Left cardiac atrium (tissue), 4 donors: ENCODE measurements around the gene MIDN. TPM values are rescaled to one million over a fixed set of nuclear protein-coding genes. Genes with fewer than 3 reads are reported as not detected.

ENCODE experiments used
- ATAC-seq, 2 donors: fragments of 200-7000 bp; cut with Tn5 transposase; one replicate each; pipeline ENCODE4 v1.9.1; 2020; ENCODE audit warnings: mild to moderate bottlenecking in 2 of 2, moderate library complexity in 2 of 2
- DNase-seq: peaks from one replicate; pipeline ENCODE4 v3.0.0-alpha.2; 2020
- intact Hi-C, 2 donors: fragments of 100-400 bp; cut with DNase I; formaldehyde crosslinking; loops; one replicate each; pipeline versions ENCODE4 v1.14.1 to v1.15.1; 2022 to 2023
- total RNA-seq, 2 donors: library from RNA; stranded (reverse); fragmentation: NEBNext Ultra II Directional; extraction: Animal tissue kit (Norgen Biotek cat#: 25700); gene quantifications; one replicate each; pipeline ENCODE4 v1.2.1, GENCODE V29; 2021
- donor health status: DM: no; HTN: yes; CAD: no.
- donor health status: DM: no; HTN: yes; CAD: no; lungs with severe emphysema.
- donor health status: DM: yes; HTN: yes; CAD: no.
- donor health status: Dilated cardiomyopathy.

Gene MIDN
- total RNA-seq, 2 donors from 2014 or later, result 58.7 to 148 TPM

DNA sequence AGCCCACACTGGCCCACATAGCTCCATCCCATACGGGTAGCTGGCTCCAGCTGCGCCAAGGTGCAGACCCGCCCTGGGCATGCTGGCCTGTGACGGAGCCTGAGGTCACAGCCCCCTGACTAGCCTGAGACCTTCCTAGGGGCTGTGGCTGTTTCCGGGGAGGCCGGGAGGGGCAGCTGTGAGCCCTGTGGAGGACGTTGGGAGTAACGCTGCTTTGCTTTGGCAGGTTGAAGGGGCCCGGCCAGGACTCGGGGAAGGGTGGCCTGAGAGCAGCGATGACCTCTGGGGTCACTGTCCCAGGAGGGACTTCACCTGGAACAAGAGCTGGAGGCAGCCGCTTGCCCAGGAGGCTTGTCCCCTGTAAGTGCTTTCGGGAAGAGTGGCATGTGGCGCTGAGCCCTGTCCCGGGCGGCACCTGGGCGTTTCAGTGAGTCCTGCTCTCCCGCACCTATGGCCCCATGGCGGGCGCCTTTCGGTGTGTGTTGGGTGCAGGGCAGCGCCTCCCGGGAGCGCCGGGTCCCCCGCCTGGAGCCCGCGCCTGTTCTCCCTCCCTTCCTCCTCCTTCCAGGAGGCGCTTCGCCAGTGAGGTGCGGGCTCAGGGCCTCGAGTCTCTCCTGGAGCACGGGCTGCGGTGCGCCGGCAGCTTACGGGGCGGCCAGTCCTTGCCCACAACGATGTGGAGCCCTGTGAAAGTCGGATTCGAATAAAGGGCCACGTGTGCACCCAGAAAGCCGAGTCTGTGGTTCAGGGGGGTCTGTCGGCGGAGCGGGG is 25.9 kb downstream of the MIDN start:
- DNase-seq, result no peak
- intact Hi-C loops, result loop anchor here in 1 of 2 donors (10.0 kb wide), 1 partner anchor 131 kb away; the partner anchor contains the start of genes DAZAP1 and GAMT

GRCh38 chr19:1274852-1275259 is 26.5 kb downstream of the MIDN start:
- DNase-seq, result no peak
- peak in 1 of 2 donors; percentile 2 for ATAC-seq
- intact Hi-C loops, result loop anchor here in 1 of 2 donors (10.0 kb wide), 1 partner anchor 130 kb away; the partner anchor contains the start of genes DAZAP1 and GAMT

More for the DNA sequence above, 25.9 kb downstream of the MIDN start:
- ATAC-seq, result no peak

GRCh38 chr19:1275260-1275975 is 27.0 kb downstream of the MIDN start, which contains the start of gene FAM174C:
FAM174C (plus strand) TSS chr19:1275530; CDS start chr19:1275550, 20 bp downstream.
- peak; percentile 83 to 93 for ATAC-seq
- intact Hi-C loops, result loop anchor here in 1 of 2 donors (10.0 kb wide), 1 partner anchor 129 kb away; the partner anchor contains the start of genes DAZAP1 and GAMT
- DNase-seq, result peak; percentile 97

- DNase-seq (no peak), ATAC-seq (peak in 1 of 2 donors; percentile 0)
- intact Hi-C loops, result loop anchor here in 1 of 2 donors (10.0 kb wide), 1 partner anchor 129 kb away; the partner anchor contains the start of genes DAZAP1 and GAMT
Observed at GRCh38 chr19:1275976-1276627, 27.7 kb downstream of the MIDN start.

- no peak for ATAC-seq
- DNase-seq, result no peak
- intact Hi-C loops, result loop anchor here in 1 of 2 donors (10.0 kb wide), 1 partner anchor 128 kb away; the partner anchor contains the start of genes DAZAP1 and GAMT
Observed at GRCh38 chr19:1276628-1277022, 28.2 kb downstream of the MIDN start.

GRCh38 chr19:1277061-1277460 is 28.7 kb downstream of the MIDN start:
- intact Hi-C loops, result loop anchor here in 1 of 2 donors (10.0 kb wide), 1 partner anchor 128 kb away; the partner anchor contains the start of genes DAZAP1 and GAMT
- no peak for DNase-seq
- ATAC-seq, result no peak

DNA sequence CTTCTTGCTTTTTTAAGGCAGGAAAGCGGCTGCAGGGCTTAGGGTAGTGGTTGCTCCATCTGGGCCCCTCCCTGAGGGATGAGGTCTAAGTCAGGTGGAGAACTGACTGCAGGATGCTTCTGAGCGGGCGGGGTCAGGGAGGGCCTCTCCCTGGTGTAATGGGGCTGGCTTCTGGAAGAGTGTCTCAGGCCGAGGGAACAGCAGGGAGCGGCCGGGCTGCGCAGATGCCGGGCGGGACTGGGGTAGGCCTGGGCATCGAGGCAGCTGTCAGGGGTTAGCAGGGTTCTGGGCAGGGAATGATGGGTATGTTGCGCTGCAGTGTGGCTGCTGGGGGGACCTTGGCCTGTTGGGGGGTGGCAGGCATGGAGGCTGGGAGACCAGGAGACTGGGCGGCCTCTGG is 29.7 kb downstream of the MIDN start:
- no peak for DNase-seq
- ATAC-seq, result no peak
- intact Hi-C loops, result loop anchor here in 1 of 2 donors (10.0 kb wide), 1 partner anchor 127 kb away; the partner anchor contains the start of genes DAZAP1 and GAMT

GRCh38 chr19:1278713-1279660 is 30.6 kb downstream of the MIDN start:
- ATAC-seq (no peak), DNase-seq (no peak)
- intact Hi-C loops, result loop anchor here in 1 of 2 donors (10.0 kb wide), 1 partner anchor 126 kb away; the partner anchor contains the start of genes DAZAP1 and GAMT

DNA sequence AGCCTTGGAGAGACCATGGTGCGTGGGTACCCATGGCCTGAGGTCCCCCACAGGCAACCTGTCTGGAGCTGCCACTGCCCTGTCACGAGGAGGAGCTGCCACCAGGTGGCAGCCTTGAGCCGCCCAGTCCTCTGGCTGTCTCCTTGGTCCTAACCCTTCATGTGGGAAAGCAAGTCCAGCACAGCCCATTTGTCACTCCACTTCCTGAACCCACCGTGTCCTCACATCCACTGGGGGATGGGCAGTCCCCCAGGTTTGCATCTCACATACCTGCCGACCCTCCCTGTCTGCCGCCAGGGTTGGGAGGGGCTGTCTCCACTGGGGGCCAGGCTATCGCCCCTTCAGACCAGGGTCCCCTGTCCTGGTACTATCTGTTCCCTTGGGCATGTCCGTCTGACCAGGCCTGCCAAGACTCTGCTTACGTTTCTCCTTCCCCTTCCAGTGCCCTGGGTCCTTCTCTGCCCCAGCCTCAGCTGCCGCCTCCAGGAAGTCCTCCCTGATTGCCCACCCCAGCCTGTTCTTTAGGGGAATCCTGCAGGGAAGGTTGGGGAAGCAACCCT is 31.5 kb downstream of the MIDN start:
- DNase-seq (peak; percentile 85), ATAC-seq (peak; percentile 13 to 14)
- intact Hi-C loops, result loop anchor here (10.0 kb wide), 4 partner anchors 65 to 175 kb away; partner anchors contain the start of genes APC2 (in 1 of the 2), DAZAP1 (in 1 of the 2) and GAMT (in 1 of the 2)

DNA sequence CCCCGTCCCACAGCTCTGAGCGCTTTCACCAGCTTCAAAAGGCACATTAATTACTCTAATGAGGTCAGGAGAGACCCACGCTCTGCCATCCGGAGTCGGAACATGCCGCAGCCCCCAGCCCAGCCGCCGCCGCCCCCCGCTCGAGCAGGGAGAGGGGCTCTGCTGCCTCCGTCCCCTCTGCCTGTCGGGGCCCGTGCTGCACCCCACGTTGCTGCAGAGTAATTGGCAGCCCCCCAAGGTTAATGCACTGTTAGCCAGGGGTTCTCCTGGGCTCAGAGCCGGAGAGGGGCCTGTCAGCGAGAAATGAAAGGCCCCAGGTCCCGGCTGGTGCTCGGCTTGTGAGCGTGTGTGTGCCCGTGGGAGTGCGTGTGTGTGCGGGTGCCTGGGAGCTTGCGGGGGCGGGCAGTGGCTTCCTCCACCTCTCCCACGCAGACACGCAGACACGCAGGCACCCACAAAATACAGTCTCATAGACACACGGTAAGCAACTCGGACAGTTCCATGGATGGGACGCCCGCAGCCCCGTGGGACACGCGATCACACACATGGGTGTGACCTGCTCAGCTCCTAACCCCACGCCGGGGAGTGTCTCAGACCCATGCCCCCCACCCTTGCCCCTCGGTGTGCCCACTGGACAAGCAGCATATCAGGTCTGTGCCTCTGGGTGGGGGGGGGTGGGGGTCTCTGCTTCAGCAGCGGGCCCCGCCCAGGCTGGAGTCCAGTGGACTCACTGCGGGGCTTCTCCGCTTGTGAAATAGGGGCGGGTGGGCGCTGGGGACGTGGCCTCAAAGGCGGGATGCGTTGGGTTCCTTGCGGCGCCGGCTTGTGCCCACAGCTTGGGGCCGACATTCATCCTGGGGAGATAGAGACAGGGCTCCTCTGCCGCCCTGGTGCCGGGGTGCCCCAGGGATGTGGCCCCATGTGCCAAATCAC is 32.5 kb downstream of the MIDN start:
- intact Hi-C loops, result loop anchor here (10.0 kb wide), 3 partner anchors 64 to 174 kb away; partner anchors contain the start of gene APC2 (in 1 of the 2)
- ATAC-seq, result no peak
- no peak for DNase-seq

DNA sequence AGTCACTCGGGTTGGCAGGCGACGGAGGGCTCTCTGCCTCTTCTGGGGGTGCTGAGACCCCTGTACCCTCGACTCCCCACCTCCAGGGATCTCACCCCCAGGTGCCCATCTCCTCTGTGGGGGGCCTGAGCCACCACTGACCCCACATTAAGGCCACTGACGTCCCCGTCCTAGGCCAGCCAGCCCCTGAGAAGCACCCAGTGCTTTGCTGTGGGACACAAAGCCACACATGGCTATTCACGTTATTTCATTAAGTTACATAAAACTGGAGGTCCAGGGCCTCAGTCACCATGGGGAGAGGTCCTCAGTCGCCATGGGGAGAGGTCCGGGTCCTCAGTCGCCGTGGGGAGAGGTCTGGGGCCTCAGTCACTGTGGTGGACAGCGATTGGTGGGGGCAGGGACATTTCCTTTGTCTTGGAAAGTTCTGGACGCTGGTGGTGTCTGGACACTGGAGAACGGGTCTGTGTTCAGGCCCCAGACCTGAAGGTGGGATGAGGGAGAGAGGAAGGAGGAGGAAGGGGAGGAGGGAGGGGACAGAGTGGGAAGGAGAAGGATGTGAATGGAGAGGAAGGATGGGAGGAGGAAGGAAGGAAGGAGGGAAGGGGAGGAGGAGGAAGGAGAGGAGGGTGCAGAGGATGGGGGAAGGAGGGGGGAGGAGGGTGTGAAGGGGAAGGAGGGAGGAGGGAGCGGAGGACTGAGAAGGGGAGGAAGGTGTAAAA is 33.3 kb downstream of the MIDN start:
- intact Hi-C loops, result loop anchor here (10.0 kb wide), 3 partner anchors 63 to 173 kb away; partner anchors contain the start of gene APC2 (in 1 of the 2)
- ATAC-seq (no peak), DNase-seq (no peak)

DNA sequence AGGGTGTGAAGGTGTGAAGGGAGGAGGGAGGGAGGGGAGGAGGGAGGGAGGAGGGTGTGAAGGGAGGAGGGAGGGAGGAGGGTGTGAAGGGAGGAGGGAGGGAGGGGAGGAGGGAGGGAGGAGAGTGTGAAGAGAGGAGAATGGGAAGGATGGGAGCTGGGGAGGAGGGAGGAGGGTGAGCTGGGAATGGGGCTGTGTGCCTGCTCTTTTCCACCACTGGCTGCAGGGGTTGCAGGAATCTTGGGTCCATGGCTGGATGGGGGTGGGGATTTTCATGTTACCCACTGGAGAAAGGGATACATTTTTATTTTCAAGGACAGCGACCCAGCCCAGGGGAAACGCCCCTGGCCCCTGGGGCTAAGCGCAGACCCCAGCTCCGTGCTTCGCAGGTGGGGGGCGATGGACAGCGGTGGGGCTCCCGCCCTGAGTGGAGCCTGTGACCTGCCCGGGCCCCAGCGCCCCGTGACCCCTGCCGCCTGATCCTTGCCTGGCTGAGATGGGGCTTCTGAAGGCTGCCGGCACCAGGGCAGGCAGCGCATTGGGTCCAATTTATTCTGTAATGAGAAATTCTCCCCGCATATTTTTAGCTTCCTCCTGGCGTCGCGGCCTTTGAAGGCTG is 34.3 kb downstream of the MIDN start:
- no peak for ATAC-seq
- no peak for DNase-seq
- intact Hi-C loops, result loop anchor here (10.0 kb wide), 3 partner anchors 62 to 172 kb away; partner anchors contain the start of gene APC2 (in 1 of the 2)

DNA sequence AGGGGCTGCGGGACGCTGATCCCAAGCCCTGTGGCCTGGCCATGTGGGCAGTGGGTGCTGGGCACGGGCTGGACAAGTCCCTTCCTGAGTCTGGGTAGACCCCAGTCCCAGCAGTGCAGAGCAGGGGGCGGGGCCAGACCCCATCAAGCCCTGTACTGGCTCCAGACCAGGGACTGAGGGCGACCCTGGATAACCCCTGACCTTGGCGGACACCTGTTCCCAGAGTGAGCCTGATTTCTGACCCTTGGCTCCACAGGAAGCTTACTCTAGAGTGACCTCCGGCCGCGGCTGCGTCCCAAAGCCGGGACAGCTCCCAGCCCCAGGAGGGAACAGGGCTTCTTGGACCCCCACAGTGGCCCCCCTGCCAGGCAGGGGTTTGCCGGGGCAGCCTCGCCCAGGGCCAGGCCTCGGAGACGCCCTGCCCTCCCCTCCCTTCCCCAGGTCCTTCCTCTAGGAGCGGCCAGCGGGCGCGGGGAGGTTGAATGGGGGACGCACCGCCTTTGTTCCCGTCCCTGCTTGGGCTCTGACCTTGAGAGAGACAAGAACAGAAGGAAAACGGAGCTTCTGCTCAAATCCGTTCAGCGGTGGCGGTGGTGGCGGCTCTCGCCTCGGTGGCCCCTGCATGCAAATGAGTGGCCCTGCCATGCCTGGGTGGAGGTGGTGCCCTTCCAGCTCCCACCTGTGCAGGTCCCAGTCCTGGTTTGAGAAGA is 35.0 kb downstream of the MIDN start:
- intact Hi-C loops, result loop anchor here (10.0 kb wide), 3 partner anchors 61 to 171 kb away; partner anchors contain the start of gene APC2 (in 1 of the 2)
- ATAC-seq (no peak), DNase-seq (no peak)

DNA sequence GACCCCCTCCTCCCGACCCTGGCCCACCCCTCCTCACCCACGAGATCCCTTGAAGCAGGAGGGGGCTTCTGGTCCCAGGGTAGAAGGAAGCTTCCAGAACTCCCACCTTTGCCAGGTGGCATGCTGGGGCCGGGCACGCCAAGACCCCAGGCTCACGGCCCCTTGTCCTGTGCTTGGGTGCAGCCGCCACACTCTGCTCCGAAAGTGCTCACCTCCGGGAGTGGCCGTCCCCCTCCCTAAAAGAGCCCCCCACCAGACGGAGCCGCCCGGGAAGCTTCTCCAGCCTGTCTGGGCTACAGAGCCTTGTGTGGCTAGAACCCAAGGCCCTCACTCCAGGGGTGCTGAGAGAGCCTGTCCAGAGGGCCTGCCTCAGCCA is 35.5 kb downstream of the MIDN start:
- intact Hi-C loops, result loop anchor here (10.0 kb wide), 3 partner anchors 61 to 171 kb away; partner anchors contain the start of gene APC2 (in 1 of the 2)
- no peak for ATAC-seq
- no peak for DNase-seq
